ENCODE results near the gene SV2B. TPM values are rescaled to one million over a fixed set of nuclear protein-coding genes. Genes with fewer than 3 reads are reported as not detected.

The SV2B gene, protein sequence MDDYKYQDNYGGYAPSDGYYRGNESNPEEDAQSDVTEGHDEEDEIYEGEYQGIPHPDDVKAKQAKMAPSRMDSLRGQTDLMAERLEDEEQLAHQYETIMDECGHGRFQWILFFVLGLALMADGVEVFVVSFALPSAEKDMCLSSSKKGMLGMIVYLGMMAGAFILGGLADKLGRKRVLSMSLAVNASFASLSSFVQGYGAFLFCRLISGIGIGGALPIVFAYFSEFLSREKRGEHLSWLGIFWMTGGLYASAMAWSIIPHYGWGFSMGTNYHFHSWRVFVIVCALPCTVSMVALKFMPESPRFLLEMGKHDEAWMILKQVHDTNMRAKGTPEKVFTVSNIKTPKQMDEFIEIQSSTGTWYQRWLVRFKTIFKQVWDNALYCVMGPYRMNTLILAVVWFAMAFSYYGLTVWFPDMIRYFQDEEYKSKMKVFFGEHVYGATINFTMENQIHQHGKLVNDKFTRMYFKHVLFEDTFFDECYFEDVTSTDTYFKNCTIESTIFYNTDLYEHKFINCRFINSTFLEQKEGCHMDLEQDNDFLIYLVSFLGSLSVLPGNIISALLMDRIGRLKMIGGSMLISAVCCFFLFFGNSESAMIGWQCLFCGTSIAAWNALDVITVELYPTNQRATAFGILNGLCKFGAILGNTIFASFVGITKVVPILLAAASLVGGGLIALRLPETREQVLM
- polyA plus RNA-seq: 2.4 TPM
- long read RNA-seq, donor 1: 0 reads
- long read RNA-seq, donor 2, full-length matches to known transcripts: 2 of 2 reads
- long read RNA-seq, donor 2, partial matches to known transcripts: 0 of 2 reads
- long read RNA-seq, donor 2, other reads (novel, unspliced or antisense): 0 of 2 reads
- long read RNA-seq, donor 3: 0 reads
- long read RNA-seq, donor 4: 0 reads
- long read RNA-seq, donor 5: 0 reads
- long read RNA-seq, donor 6, full-length matches to known transcripts: 2 of 2 reads
- long read RNA-seq, donor 6, partial matches to known transcripts: 0 of 2 reads
- long read RNA-seq, donor 6, other reads (novel, unspliced or antisense): 0 of 2 reads
- long read RNA-seq, donor 7, full-length matches to known transcripts: 1 of 1 reads
- long read RNA-seq, donor 7, partial matches to known transcripts: 0 of 1 reads
- long read RNA-seq, donor 7, other reads (novel, unspliced or antisense): 0 of 1 reads
- long read RNA-seq, donor 8: 0 reads
- long read RNA-seq, donor 9: 0 reads
- long read RNA-seq, donor 10: 0 reads
- long read RNA-seq, donor 11: 0 reads

DNA sequence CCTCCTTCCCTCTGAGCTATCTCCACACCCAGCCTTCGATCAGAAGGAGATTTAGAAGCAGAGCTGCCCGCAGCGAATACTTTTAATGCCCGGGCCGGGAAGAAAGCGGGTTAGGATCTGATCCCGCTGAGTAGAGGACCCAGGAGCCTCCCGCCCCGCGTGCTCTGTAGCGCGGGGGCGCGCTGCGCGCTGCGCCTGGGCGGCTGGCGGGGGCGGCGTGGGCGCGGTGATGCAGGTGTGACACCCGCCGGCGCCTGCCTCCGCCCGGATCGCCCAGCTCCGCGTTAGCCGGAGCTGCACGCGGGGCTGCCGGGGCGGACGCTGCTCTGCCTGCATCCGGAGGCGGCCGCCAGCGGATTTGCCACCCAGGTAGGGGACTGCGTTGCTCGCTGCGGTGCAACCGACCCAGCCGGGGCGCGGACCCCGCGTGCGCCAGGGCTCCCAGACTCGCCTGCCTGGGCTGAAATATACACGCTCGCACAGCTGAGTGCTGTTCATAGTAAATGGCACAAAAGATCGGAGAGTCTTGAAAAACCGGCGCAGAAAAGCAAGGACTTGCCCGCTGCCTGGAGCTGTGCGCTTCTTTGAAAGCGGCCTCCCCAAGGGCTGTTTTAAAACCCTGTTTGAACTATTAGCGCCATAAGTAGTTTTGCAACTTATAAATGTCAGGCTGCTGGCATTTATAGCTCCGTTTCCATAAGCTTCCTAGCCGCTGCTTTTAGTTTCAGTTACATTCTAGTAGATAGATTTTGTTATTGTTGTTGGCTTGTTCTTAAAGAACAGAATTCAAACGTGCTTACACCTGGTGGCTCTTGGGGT is at the start of gene SV2B:
Gene SV2B (plus strand): TSS at position 263 of the 819 bp plus-strand sequence. CDS start 126,007 bp downstream, outside the sequence.
- H3K9me3 ChIP-seq (ENCODE audit: control insufficient read depth, low read depth, low read length): no peaks in the 10 kb centered on the region
- H3K36me3 ChIP-seq (ENCODE audit: control insufficient read depth, insufficient read depth, low read length): no peaks in the 10 kb centered on the region
- peak within 1 kb of the TSS; percentile 30 for H3K4me3 ChIP-seq (ENCODE audit: low read length)
- 0% methylated on average over 3 of the region's 64 CpGs for WGBS (ENCODE audit: insufficient coverage, low lambda C conversion rate)
- H3K27me3 ChIP-seq (ENCODE audit: control insufficient read depth, insufficient read depth, low read length): peaks cover 66% of the 10 kb centered on the region
- no peaks in the 10 kb centered on the region for H3K4me1 ChIP-seq (ENCODE audit: control insufficient read depth, insufficient read depth, low read length)
- H3K27ac ChIP-seq (ENCODE audit: low read length): no peak within 1 kb of the TSS
- DNase-seq: peak in 1 of 2 donors; percentile 32

DNA sequence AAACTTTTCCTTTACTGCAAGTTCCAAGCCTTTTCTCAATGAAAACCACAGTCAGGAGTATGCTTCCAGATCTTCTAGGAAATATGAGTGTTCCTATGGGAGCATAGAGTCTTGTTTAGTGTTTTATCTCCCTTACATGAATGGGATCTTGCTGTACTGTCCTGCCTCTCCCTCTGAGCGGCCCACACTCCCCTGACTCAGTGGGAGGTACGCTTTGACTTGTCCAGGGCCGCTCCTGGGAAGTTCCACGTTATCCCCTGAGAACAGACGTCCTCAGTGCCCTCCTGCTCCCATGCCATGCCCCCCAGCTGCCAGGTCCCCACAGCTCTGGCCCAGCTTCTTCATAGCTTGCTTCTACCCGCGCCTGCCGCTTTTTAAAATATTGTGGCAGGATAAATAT is 48.8 kb upstream of the SV2B start:
- WGBS (ENCODE audit: insufficient coverage, low lambda C conversion rate): 100% methylated on average over 1 of the region's 8 CpGs
- Histone ChIP-seq H3K27ac (ENCODE audit: low read length) (no peak overlapping the region), H3K4me3 (ENCODE audit: low read length) (no peak overlapping the region), H3K27me3 (ENCODE audit: control insufficient read depth, insufficient read depth, low read length) (peaks cover 20% of the 10 kb centered on the region), H3K36me3 (ENCODE audit: control insufficient read depth, insufficient read depth, low read length) (no peaks in the 10 kb centered on the region), H3K4me1 (ENCODE audit: control insufficient read depth, insufficient read depth, low read length) (no peaks in the 10 kb centered on the region), H3K9me3 (ENCODE audit: control insufficient read depth, low read depth, low read length) (no peaks in the 10 kb centered on the region)
- no peak for DNase-seq

- peaks cover 34% of the 10 kb centered on the region for H3K27me3 ChIP-seq (ENCODE audit: control insufficient read depth, insufficient read depth, low read length)
- WGBS (ENCODE audit: insufficient coverage, low lambda C conversion rate): no CpG with 5 or more reads among the region's 2 CpGs
- H3K4me1 ChIP-seq (ENCODE audit: control insufficient read depth, insufficient read depth, low read length): no peaks in the 10 kb centered on the region
Measured at GRCh38 chr15:91054816-91055215, 45.2 kb upstream of the SV2B start.

DNA sequence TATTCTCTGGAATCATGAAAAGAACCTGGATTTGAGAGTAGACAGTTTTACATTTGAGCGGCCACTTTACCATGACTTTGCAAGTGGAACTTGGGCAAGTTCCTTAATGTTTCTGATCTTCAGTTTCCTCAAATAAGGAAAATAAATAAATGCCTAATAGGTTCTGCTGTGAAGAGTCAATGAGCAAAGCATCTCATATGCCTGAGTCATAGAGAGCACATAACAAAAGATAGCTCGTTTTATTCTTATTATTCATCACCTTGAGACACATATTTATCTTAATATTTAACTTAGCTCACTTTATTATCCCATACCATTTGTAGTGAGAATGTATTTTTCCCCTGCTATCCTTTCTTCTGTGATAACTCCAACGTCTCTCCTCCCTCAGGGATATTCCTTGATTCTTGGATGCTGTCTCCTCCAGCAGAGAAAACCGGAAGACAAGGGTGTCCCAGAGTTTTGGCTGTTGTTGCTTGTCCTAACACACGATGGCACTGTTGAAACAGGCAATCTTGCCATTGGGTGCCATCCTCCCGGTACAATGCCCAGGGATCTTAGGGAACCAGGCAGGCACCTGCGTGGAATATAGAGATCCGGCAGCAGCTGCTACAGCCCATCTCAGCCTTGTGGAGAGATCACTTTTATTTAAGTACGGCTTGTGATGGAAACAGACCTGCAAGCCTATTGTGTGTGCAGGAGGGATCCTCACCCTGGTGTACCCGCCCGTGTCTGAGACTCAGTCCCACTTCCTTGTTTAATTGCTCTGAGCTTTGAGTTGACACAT is 44.3 kb upstream of the SV2B start:
- H3K4me3 ChIP-seq (ENCODE audit: low read length): no peak overlapping the region
- no peak overlapping the region for H3K27ac ChIP-seq (ENCODE audit: low read length)
- no peaks in the 10 kb centered on the region for H3K9me3 ChIP-seq (ENCODE audit: control insufficient read depth, low read depth, low read length)
- H3K36me3 ChIP-seq (ENCODE audit: control insufficient read depth, insufficient read depth, low read length): no peaks in the 10 kb centered on the region
- 92% methylated on average over 2 of the region's 11 CpGs for WGBS (ENCODE audit: insufficient coverage, low lambda C conversion rate)
- peak; percentile 23 to 39 for DNase-seq
- peaks cover 34% of the 10 kb centered on the region for H3K27me3 ChIP-seq (ENCODE audit: control insufficient read depth, insufficient read depth, low read length)
- H3K4me1 ChIP-seq (ENCODE audit: control insufficient read depth, insufficient read depth, low read length): no peaks in the 10 kb centered on the region

More at GRCh38 chr15:91054816-91055215, 45.2 kb upstream of the SV2B start:
- Histone ChIP-seq H3K4me3 (ENCODE audit: low read length) (no peak overlapping the region), H3K27ac (ENCODE audit: low read length) (no peak overlapping the region), H3K9me3 (ENCODE audit: control insufficient read depth, low read depth, low read length) (no peaks in the 10 kb centered on the region), H3K36me3 (ENCODE audit: control insufficient read depth, insufficient read depth, low read length) (no peaks in the 10 kb centered on the region)
- no peak for DNase-seq

DNA sequence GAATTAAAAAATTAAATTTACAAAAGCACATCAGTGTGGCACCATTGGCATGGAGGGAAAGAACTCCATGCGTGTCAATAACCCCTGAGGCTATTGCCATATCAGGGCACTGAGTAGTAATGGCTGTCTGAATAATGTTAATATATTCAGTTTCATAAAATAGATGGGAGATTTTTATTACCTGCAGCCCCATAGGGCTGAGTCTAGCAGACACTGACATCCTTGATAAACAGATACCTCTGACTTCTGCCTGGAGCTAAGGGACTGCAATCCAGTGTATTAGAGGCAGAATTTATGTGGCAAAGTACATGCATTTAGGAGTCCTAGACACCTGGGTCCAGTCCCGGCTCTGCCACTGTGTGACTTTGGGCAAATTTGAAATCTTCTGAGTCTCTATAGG is 38.8 kb upstream of the SV2B start:
- no peaks in the 10 kb centered on the region for H3K9me3 ChIP-seq (ENCODE audit: control insufficient read depth, low read depth, low read length)
- H3K36me3 ChIP-seq (ENCODE audit: control insufficient read depth, insufficient read depth, low read length): no peaks in the 10 kb centered on the region
- peaks cover 19% of the 10 kb centered on the region for H3K27me3 ChIP-seq (ENCODE audit: control insufficient read depth, insufficient read depth, low read length)
- no peaks in the 10 kb centered on the region for H3K4me1 ChIP-seq (ENCODE audit: control insufficient read depth, insufficient read depth, low read length)
- WGBS (ENCODE audit: insufficient coverage, low lambda C conversion rate): 100% methylated on average over 2 of the region's 2 CpGs
- DNase-seq: no peak
- no peak overlapping the region for H3K4me3 ChIP-seq (ENCODE audit: low read length)
- H3K27ac ChIP-seq (ENCODE audit: low read length): no peak overlapping the region

DNA sequence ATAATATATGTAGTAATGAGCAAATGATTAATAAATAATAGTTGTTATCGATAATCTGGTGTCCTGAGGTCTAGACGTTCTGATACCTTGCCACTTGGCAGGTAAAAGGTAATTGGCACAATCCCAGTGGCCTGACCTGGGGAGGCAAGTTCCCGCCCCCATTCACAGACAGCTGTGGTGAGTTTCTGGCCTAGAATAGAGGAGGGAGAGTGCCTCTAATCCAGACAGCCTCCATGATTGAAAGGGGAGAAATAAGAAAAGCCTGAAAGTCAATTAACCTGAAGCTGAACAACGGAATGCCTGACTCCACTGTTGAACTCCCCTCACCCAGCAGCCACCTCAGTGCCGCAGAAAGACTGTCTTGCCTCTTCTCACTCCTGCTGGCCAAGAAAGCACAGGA is 38.1 kb upstream of the SV2B start:
- H3K36me3 ChIP-seq (ENCODE audit: control insufficient read depth, insufficient read depth, low read length): no peaks in the 10 kb centered on the region
- DNase-seq: no peak
- H3K4me1 ChIP-seq (ENCODE audit: control insufficient read depth, insufficient read depth, low read length): no peaks in the 10 kb centered on the region
- no peaks in the 10 kb centered on the region for H3K9me3 ChIP-seq (ENCODE audit: control insufficient read depth, low read depth, low read length)
- no peak overlapping the region for H3K4me3 ChIP-seq (ENCODE audit: low read length)
- no peak overlapping the region for H3K27ac ChIP-seq (ENCODE audit: low read length)
- WGBS (ENCODE audit: insufficient coverage, low lambda C conversion rate): no CpG with 5 or more reads among the region's 5 CpGs
- peaks cover 16% of the 10 kb centered on the region for H3K27me3 ChIP-seq (ENCODE audit: control insufficient read depth, insufficient read depth, low read length)

GRCh38 chr15:91065505-91065904 is 34.6 kb upstream of the SV2B start:
- no CpG with 5 or more reads among the region's 2 CpGs for WGBS (ENCODE audit: insufficient coverage, low lambda C conversion rate)
- no peak for DNase-seq
- Histone ChIP-seq H3K27me3 (ENCODE audit: control insufficient read depth, insufficient read depth, low read length) (peaks cover 4% of the 10 kb centered on the region), H3K36me3 (ENCODE audit: control insufficient read depth, insufficient read depth, low read length) (no peaks in the 10 kb centered on the region), H3K4me1 (ENCODE audit: control insufficient read depth, insufficient read depth, low read length) (no peaks in the 10 kb centered on the region), H3K27ac (ENCODE audit: low read length) (no peak overlapping the region), H3K9me3 (ENCODE audit: control insufficient read depth, low read depth, low read length) (no peaks in the 10 kb centered on the region), H3K4me3 (ENCODE audit: low read length) (no peak overlapping the region)

- 92% methylated on average over 2 of the region's 2 CpGs for WGBS (ENCODE audit: insufficient coverage, low lambda C conversion rate)
- Histone ChIP-seq H3K4me3 (ENCODE audit: low read length) (no peak overlapping the region), H3K36me3 (ENCODE audit: control insufficient read depth, insufficient read depth, low read length) (no peaks in the 10 kb centered on the region), H3K4me1 (ENCODE audit: control insufficient read depth, insufficient read depth, low read length) (no peaks in the 10 kb centered on the region), H3K9me3 (ENCODE audit: control insufficient read depth, low read depth, low read length) (no peaks in the 10 kb centered on the region), H3K27ac (ENCODE audit: low read length) (no peak overlapping the region), H3K27me3 (ENCODE audit: control insufficient read depth, insufficient read depth, low read length) (peaks cover 6% of the 10 kb centered on the region)
- no peak for DNase-seq
Measured at GRCh38 chr15:91067036-91067435, 33.0 kb upstream of the SV2B start.

GRCh38 chr15:91068436-91068835 is 31.6 kb upstream of the SV2B start:
- 83% methylated on average over 1 of the region's 2 CpGs for WGBS (ENCODE audit: insufficient coverage, low lambda C conversion rate)
- DNase-seq: no peak
- Histone ChIP-seq H3K36me3 (ENCODE audit: control insufficient read depth, insufficient read depth, low read length) (no peaks in the 10 kb centered on the region), H3K4me1 (ENCODE audit: control insufficient read depth, insufficient read depth, low read length) (no peaks in the 10 kb centered on the region), H3K9me3 (ENCODE audit: control insufficient read depth, low read depth, low read length) (no peaks in the 10 kb centered on the region), H3K27me3 (ENCODE audit: control insufficient read depth, insufficient read depth, low read length) (peaks cover 6% of the 10 kb centered on the region), H3K27ac (ENCODE audit: low read length) (no peak overlapping the region), H3K4me3 (ENCODE audit: low read length) (no peak overlapping the region)

Measured in large intestine (tissue), 12 donors.